GM12873 (cell line): ENCODE results near the gene SGPP1.

ENCODE experiments used
- CTCF ChIP-seq: IDR thresholded peaks from 2 replicates; pipeline ENCODE4 v1.5.1; 2012; ENCODE audit warnings: low read depth, mild to moderate bottlenecking, moderate library complexity, low read length, control low read depth; ENCODE audit not compliant: insufficient read depth; ENCODE audit errors: missing control alignments

SGPP1 gene

GRCh38 chr14:63654346-63654745 lies 73.5 kb downstream of the SGPP1 start:
- TF ChIP-seq CTCF: no peak

GRCh38 chr14:63652406-63652805 lies 75.5 kb downstream of the SGPP1 start:
- no peak for TF ChIP-seq CTCF

GRCh38 chr14:63650256-63650952 lies 77.5 kb downstream of the SGPP1 start:
- no peak for TF ChIP-seq CTCF

- TF ChIP-seq CTCF: no peak
Measured at GRCh38 chr14:63647696-63648410, 80.0 kb downstream of the SGPP1 start.

GRCh38 chr14:63644741-63645140 lies 83.1 kb downstream of the SGPP1 start:
- no peak for TF ChIP-seq CTCF

- TF ChIP-seq CTCF: no peak
Measured at GRCh38 chr14:63642656-63643382, 85.0 kb downstream of the SGPP1 start.

- TF ChIP-seq CTCF: no peak
Measured at GRCh38 chr14:63642229-63642611, 85.6 kb downstream of the SGPP1 start.
